Osteocyte (in vitro differentiated cells): ENCODE results near the gene SIPA1. TPM values are rescaled to one million over a fixed set of nuclear protein-coding genes. Genes with fewer than 3 reads are reported as not detected.

Source experiments
- DNase-seq: peaks from one replicate; pipeline ENCODE4 v3.0.0; 2021; ENCODE audit warnings: mixed read lengths; ENCODE audit not compliant: unreplicated experiment; ENCODE audit errors: extremely low spot score
- H3K27ac Mint-ChIP-seq: one replicate; pipeline ENCODE4 v1.8.0; 2021; ENCODE audit warnings: mild to moderate bottlenecking, mixed read lengths; ENCODE audit not compliant: unreplicated experiment
- H3K27me3 Mint-ChIP-seq: one replicate; pipeline ENCODE4 v1.8.0; 2021; ENCODE audit warnings: mixed read lengths; ENCODE audit not compliant: unreplicated experiment
- H3K36me3 Mint-ChIP-seq: one replicate; pipeline ENCODE4 v1.8.0; 2021; ENCODE audit warnings: mixed read lengths; ENCODE audit not compliant: unreplicated experiment
- H3K4me1 Mint-ChIP-seq: one replicate; pipeline ENCODE4 v1.8.0; 2021; ENCODE audit warnings: mixed read lengths; ENCODE audit not compliant: unreplicated experiment
- H3K4me3 Mint-ChIP-seq: one replicate; pipeline ENCODE4 v1.8.0; 2021; ENCODE audit warnings: mild to moderate bottlenecking, moderate library complexity, mixed read lengths; ENCODE audit not compliant: unreplicated experiment
- H3K9me3 Mint-ChIP-seq: one replicate; pipeline ENCODE4 v1.8.0; 2021; ENCODE audit warnings: mixed read lengths; ENCODE audit not compliant: unreplicated experiment
- CTCF ChIP-seq: fragments of 200-600 bp; sonication (generic); IDR thresholded peaks from 2 replicates; pipeline ENCODE4 v1.5.0; 2021; ENCODE audit warnings: antibody characterized with exemption, mild to moderate bottlenecking, moderate library complexity
- total RNA-seq: library from RNA; stranded (reverse); gene quantifications from 2 replicates; pipeline ENCODE4 v1.2.1, GENCODE V29; 2021

SIPA1 gene
- total RNA-seq, 1 donor from 2014 or later, result 34.7 TPM

- Mint-ChIP-seq H3K36me3 (peaks cover 3% of the 10 kb centered on the region), H3K27me3 (no peaks in the 10 kb centered on the region), H3K9me3 (no peaks in the 10 kb centered on the region), H3K4me1 (peaks cover 9% of the 10 kb centered on the region), H3K27ac (no peak within 1 kb of the TSS), H3K4me3 (no peak within 1 kb of the TSS)
- no peak for TF ChIP-seq CTCF
- no peak for DNase-seq
Measured at GRCh38 chr11:65595543-65596281, 42.2 kb upstream of the SIPA1 start, which contains the start of gene KCNK7. Gene KCNK7 (minus strand): TSS chr11:65595800. CDS start chr11:65595772, 28 bp downstream.

- Mint-ChIP-seq H3K36me3 (peaks cover 3% of the 10 kb centered on the region), H3K4me1 (peaks cover 7% of the 10 kb centered on the region), H3K4me3 (no peak overlapping the region), H3K9me3 (no peaks in the 10 kb centered on the region), H3K27me3 (no peaks in the 10 kb centered on the region), H3K27ac (no peak overlapping the region)
- no peak for TF ChIP-seq CTCF
- DNase-seq, result no peak
Measured at GRCh38 chr11:65596520-65596919, 41.4 kb upstream of the SIPA1 start.

GRCh38 chr11:65598258-65598699 is 39.6 kb upstream of the SIPA1 start:
- H3K9me3 Mint-ChIP-seq, result no peaks in the 10 kb centered on the region
- no peak for DNase-seq
- peaks cover 7% of the 10 kb centered on the region for H3K4me1 Mint-ChIP-seq
- no peaks in the 10 kb centered on the region for H3K27me3 Mint-ChIP-seq
- H3K27ac Mint-ChIP-seq, result no peak overlapping the region
- no peak overlapping the region for H3K4me3 Mint-ChIP-seq
- peaks cover 3% of the 10 kb centered on the region for H3K36me3 Mint-ChIP-seq
- TF ChIP-seq CTCF, result no peak

- Mint-ChIP-seq H3K36me3 (peaks cover 10% of the 10 kb centered on the region), H3K27me3 (no peaks in the 10 kb centered on the region), H3K4me3 (no peak overlapping the region), H3K4me1 (peaks cover 7% of the 10 kb centered on the region), H3K9me3 (no peaks in the 10 kb centered on the region), H3K27ac (no peak overlapping the region)
- DNase-seq, result no peak
- no peak for TF ChIP-seq CTCF
Measured at GRCh38 chr11:65599216-65599954, 38.5 kb upstream of the SIPA1 start.

GRCh38 chr11:65599955-65600246 is 38.0 kb upstream of the SIPA1 start:
- peaks cover 11% of the 10 kb centered on the region for H3K36me3 Mint-ChIP-seq
- H3K27ac Mint-ChIP-seq, result no peak overlapping the region
- no peak for TF ChIP-seq CTCF
- no peaks in the 10 kb centered on the region for H3K9me3 Mint-ChIP-seq
- peaks cover 6% of the 10 kb centered on the region for H3K4me1 Mint-ChIP-seq
- no peaks in the 10 kb centered on the region for H3K27me3 Mint-ChIP-seq
- no peak for DNase-seq
- no peak overlapping the region for H3K4me3 Mint-ChIP-seq
